Pons (tissue), 1 donor: Measurements from ENCODE around the gene PGAM5.

ENCODE experiments used
- DNase-seq: peaks from one replicate; pipeline ENCODE4 v3.0.0-alpha.2; 2016; ENCODE audit warnings: low spot score

Gene PGAM5

DNA sequence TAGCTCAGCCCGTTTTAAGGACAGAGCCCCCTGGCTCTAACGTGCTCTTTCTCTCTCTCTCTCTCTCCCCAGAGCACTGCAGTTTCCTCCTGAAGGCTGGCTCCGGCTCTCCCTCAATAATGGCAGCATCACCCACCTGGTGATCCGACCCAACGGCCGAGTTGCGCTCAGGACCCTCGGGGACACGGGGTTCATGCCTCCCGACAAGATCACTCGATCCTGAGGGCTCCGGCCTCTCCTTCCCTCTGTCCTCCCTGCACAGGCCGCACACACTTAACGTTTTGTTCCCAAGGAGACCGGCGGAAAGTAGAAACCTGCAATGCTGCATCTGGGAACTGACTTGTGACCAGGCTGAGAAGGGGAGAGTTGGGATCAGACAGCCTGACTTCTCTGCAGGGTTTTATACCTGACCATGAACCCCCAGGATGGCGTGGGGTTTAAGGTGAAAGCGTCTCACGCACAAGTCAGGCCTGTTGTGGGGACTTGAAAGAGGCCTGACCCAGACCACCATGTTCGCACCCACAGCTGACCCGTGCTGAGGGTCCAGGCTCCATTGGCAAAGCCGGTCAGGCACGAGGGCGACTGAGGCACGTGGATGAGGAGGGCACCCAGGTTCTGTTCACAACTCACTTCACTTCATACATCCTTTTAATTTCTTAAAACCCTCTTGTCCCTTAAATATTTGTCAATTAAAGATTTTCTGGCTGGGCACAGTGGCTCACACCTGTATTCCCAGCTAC lies 10.1 kb downstream of the PGAM5 start:
- DNase-seq, result no peak

DNA sequence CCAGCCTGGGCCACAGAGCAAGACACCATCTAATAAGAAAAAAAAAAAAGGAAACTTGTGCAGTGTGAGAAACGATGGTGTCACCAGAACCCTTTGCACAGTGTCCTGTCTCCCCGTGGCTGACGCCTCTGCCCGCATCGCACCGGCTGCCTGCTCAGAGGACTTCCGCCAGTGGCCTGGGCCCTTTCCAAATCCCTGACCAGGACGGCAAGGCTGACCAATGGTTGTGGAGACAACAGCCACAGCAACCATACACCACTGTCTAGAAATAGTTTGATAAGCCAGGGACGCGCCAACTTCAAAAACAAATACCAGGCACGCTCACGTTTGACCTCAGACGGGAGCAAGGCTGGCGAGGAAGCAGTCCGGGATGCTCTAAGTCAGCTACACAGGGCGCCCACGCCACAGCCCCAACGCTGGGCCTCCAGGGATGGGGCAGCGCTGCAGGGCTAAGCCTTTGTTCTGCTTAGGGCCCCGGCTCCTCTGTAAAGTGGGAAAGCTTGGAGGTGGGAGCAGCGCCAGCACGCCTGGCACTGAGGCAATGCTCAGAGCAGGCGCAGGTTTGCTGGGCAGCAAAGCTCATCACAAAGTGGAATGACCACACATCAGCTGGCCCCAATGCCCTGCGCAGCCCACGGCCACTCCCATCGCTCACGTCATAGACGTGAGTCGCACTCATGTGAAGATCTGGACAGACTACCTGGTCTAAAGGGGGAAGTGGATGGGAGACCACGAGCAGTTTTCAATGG lies 12.5 kb downstream of the PGAM5 start:
- DNase-seq, result no peak

DNA sequence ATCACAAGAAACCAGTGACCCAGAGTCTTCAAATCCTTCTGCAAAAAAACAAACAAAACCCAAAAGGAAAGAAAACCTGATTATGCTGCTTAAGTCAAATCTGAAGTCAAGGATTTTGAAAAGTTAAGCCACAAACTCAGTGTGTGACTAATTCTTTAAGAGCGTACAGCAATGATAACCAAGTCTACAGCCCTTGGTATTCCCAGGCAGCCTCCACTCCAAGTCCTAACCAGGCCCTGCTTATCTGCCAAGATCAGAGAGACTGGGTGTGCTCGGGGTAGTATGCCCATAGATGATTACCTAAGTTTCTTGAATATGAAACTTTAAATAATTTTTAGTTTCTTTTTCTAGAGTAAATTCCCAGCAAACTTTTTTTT lies 13.1 kb downstream of the PGAM5 start:
- no peak for DNase-seq

DNA sequence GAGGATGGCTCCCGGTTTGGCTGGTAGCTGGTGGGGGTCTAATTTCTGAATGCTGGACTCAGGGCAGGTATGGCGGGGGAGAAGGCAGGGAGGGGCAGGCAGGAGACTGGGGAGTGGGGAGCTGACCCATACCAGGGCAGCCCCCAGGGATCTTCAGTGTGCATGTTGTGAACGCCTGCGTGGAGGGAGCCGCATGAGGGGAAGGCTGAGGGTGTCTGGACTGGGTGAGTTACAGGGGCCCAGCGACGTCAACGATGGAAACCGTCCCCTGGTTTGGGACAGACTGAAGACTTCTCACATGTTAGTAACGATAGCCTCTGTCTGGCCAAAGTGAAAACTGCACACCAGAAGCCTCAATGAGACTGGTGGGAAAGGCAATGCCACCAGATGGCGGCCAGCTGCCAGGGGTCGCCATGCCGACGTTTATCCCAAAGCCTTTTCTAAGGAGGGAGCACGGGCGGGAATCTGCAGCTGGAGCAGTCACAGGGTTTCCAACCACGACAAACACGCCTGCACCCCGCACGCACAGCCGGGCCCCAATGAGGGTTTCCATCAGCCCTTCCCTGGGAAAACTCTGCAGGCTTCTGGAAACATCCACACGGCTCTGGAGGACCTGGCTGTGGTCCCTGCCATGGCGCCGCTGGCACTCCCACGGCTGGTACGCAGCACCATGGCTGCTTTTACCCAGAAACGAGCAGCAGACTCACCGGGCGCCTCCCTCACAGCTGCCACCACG lies 14.0 kb downstream of the PGAM5 start:
- no peak for DNase-seq

DNA sequence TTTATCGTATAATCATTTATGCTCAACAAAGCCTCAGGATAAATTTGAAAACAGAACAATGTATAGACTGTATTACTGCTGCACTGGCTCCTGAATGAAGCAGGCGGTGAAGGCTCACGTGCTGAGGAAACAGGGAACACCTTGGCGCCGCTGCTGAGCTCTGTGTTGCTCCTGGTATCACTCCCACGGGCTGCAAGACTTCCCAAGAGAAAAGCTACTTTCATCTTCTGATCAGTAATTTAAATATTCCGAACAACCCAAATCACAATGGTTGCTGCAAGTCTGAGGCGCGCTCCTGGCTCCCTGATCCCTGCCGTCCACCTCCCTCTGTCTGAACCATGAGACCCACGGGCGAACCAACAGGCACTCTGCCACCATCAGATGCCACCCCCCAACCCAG lies 15.7 kb downstream of the PGAM5 start:
- no peak for DNase-seq

DNA sequence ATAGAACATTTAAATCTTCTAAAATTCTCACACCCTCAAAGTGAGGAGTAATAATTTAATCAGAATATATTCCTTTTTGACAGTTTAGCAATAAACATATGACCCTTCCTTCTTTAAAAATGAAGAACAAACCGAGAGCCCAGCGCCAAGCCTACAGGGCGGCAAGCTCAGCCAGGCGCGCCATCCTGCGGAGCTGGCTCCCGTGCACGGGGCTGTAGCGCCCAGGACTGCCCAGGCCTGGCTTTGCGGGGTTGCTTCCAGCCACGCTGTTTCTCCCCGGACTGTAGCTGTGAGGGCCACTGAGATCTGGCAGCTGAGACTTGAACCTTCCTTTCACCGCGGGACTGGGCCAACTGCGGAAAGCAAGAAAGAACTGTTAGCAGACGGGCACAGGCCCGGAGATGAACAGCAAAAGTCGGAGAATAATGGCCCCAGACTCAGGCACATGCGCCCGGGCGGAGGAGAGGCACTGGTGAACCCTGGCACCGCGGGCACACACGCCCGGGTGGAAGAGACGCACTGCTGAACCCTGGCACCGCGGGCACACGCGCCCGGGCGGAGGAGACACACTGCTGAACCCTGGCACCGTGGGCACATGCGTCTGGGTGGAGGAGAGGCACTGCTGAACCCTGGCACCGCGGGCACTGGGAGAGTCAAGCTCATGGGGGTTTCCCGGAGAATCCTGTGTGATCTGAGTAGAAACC lies 16.6 kb downstream of the PGAM5 start:
- no peak for DNase-seq

DNA sequence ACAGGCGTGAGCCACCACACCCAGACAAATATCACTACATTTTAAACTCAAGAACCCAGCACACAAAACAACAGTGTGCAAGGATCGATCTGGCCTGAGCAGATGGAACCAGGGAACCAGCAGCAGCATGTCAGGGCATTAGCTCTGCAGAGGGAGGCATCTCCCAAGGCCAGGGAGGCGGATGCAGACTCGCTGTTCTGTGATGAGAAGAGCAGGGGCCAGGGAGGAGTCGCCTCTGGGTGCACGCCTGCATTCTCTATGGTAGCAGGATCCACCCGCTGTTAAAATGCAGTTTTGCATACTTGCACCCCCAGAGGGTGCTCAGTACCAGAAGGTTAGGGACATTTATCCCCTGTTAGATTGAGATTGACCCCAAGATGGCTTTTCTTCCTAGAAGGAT lies 17.9 kb downstream of the PGAM5 start:
- DNase-seq, result no peak

DNA sequence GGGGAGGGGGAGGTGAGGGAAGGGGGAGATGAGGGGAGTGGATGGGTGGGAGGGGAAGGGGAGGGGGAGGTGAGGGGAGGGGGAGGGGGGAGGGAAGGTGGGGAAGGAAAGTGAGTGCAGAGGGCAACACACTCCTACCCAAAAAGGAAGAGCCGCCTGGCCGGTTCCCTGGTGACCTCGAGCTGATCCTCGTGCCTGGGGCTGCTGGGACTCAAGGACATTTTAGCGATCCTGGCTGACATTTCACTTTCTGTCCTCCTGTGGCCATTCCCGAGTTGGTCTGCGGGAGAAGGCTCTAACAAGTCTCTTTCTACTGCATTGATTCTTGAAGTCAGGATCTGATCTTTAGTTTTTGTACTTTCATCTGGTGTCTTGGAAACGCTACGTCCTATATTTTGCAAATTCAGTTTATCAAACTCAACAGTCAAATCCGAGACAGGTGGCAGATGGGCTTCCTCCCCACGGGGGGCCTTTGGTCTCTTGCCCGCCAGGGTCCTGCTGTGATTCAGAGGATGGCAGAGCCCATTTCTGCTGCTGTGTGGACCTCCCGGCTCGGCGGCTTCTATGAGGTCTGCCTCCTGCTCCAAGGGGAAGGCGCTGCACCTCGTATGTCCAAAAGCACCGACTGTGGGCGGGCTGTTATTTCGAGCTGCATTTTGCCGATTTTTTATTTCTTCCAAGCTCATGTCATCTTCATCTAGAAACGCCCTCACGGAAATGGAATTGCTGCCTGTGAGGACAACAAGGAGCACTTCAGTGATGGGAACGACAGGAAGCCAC lies 19.1 kb downstream of the PGAM5 start:
- DNase-seq, result no peak

DNA sequence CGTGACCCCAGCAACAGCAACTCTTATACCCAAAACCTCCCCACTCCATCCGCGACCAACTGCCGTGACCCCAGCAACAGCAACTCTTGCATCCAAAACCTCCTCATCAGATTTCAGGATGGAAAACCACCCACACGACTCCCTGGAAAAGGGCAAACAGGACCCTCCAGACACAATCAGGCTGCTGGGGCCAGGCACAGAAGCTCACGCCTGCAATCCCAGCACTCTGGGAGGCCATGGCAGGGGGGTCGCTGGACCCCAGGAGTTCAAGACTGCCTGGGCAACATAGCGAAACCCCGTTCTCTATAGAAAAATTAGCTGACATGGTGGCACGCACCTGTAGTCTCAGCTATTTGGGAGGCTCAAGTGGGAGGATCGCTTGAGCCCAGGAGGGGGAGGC lies 19.7 kb downstream of the PGAM5 start:
- no peak for DNase-seq

DNA sequence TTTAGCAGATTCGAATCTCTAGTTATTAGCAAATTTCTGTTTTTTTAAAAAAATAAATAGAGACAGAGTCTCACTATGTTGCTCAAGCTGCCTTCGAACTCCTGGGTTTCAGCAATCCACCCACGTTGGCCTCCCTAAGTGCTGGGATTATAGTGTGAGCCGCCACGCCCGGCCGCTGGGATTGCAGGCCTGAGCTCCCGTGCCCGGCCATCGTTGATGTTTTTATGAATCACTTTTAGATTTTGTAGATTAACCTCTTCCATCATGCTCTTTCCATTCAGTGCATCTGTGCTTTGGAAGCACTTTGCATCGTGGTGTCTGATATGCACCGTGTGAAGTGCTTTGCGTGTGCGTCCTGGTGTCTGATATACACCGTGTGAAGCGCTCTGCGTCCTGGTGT lies 20.9 kb downstream of the PGAM5 start:
- DNase-seq, result no peak

DNA sequence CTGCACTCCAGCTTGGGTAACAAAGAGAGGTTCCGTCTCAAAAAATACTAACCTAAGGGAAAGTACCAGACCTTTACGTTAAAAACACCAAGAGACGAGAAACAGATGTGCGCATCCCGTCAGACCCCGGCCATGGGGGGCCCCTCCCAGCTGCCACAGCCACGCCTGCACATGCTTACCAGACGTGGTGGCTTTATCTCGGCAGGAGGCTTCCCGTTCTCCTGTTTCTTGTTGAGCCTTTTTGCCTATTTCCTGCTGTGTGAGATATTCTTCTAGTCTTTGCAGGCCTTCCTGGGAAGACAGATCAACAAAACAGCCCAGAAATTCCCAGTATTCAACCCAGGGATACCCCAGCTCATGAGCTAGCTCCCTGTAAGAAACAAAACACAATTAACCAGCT lies 23.6 kb downstream of the PGAM5 start:
- no peak for DNase-seq

DNA sequence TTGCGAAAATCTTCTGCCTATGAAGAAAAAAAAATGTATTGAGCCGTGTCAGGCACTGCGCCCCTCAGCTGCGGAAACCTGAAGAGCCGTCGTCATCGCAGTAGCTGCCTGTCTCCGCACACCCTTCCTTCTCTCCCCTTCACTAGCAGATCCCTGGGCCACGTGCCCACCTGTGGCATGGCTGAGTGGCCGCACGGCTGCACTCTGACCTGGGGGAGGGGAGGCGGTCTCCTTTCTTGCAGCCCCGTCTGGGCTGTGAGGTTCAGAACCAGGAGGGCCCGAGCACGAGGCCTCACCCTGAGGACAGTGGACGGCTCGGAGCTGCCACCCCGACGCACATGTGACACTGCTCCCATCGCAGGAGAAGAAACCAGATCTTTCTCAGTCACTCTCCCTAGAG lies 24.9 kb downstream of the PGAM5 start:
- no peak for DNase-seq

DNA sequence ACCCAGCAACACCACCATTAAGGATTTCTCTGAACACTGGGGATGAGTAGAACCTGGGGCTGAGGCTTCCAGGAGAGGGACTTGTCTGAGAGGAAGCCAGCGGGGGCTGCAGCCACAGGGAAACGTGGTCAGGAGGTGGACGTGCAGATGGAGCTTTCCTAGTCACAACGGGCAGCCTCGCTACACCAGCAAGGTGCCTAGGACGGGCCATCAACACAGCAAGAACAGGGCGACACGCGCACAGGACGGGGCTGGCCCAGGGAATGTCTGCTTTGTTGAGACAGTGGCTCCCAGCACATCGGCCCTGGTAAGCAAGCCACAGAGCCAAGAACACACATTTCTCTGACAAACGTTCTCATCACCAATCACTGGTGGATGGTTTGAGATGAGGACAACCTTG lies 25.7 kb downstream of the PGAM5 start:
- no peak for DNase-seq

DNA sequence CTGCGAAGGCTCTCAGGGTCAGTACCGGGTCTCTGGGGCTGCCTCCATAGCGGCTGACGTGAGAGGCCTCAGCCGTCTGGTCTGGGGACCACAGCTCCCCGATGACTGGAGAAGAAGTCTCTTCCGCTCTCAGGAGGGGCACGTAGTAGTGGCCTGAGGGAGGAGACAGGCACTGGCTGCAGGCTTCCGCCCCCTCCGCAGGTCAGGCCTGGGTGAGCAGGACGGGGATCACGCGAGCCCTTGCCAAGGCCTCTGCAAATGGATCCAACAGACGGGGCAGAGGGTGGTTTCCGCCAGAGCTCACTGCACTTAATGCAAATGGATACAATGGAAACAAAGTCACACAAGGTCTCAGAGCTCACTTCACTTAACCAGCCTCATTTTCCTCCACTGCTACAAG lies 26.3 kb downstream of the PGAM5 start:
- no peak for DNase-seq

DNA sequence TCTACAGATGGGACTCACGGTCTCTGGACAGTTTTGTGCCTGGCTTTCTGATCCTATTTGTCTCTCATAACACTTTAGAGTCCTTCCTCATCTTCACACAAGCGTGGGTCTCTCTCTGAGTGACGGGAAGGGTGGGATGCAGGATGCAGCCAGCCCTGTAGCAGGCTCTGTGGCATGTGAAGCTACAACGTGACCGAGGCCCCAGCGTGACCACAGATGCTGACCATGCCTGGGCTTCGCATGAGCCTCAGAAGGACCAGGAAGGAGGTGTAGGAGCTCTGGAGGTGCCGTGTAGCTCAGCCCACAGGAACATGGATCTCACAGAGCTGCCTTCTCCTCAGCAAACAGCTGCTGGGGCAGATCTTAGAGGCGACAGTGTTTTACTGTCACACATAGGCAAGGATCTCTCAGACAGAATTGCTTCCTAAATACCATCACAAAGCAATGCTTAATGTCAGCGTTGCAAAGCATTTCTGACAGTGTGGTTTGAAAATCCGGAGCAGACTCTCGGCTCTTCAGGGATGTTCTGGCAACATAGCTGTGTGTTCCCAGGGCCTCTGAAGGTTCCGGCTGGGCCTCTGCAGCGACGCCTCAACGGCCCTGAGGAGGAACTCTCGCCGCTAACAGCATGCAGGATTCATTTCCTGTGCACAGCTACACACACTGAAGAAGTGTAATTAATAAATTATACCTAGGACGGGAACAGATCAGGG lies 29.1 kb downstream of the PGAM5 start:
- no peak for DNase-seq

DNA sequence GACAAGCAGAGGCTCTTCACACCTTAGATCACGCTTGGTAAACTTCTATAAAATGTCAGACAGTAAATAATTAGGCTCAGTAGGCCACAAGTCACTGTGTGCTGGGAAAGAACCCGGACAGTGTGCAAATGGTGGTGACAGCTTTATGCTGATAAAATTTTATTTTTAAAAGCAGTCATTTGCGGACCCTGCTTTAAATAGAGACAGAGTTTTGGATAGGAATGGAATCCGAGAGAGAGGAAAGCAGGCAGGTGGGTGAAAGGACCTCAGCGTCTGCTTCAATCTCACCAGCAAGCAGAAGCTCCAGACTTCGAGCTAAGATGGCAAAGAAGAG lies 29.6 kb downstream of the PGAM5 start:
- no peak for DNase-seq

DNA sequence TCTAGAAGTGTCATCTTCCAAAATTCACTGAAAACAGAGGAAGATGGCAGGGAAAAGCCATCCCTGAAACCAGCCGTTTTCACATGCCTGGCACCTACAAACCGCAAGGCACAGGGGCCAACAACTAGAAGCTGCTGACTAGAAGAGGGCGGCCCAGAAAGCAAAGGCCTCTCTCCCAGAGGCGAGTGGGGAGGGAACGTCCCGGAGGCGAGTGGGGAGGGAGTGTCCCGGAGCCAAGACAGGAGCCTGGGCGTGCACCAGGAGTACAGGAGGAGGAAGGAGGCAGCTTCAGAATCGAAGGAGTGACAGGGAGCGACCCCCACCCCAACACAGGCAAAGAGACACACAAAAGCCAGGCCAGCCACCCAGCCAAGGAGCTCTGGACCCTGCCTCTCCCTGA lies 30.0 kb downstream of the PGAM5 start:
- DNase-seq, result no peak

DNA sequence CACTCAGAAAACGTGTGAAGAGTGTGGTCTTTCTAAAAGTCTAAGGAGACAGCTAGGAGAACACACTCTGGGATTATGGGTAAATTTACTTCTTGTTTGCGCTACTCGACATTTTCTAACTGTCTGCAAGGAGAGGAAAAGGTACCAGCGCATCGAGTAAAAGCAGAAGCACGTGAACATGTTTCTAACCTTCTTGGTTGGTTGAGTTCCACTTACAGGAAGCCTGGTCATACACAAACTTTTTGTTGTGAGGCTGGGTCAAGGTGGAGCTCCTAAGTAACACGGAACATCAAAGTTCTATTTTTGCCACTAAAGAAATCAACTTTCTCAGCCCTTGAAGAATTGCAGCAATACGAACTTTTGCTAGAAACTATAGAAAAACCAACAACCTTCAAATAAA lies 31.0 kb downstream of the PGAM5 start:
- no peak for DNase-seq

DNA sequence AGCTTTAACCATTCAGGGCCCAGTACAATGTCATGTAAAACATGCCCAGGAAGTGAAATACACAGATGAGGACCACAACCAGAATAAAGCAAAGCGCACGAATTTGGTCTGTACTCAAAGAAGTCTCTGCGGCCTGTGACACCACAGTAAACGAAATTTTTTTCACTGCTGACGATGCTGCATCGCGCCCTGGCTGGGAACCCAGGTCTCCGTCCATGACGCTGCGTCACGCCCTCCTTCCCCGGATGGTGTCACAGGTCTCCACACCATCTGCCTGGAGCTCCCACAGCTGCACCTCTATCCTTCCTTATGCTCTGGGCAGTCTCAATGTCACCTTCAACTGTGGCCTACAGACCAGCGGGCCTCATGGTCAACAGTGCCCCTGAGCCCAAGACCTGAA lies 33.2 kb downstream of the PGAM5 start:
- DNase-seq, result no peak

DNA sequence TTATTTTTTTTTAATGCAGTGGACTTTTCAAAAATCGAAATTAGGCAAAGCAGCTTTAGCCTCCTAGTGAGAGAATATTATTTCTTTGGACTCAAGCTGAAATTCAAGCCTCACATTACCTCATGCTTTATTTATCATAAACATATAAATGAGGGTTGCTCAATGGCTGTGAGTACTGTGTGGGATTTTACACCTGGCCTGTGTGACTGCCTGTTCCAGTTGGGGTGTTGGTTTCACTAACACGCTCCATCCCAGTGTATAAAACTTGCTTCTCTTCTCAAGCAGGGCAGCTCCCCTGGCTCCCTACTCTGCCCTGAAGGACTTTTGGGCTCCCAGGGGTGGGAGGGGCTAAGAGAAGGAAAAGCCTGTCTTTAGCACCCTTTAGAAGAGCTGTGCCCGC lies 36.0 kb downstream of the PGAM5 start:
- no peak for DNase-seq

DNA sequence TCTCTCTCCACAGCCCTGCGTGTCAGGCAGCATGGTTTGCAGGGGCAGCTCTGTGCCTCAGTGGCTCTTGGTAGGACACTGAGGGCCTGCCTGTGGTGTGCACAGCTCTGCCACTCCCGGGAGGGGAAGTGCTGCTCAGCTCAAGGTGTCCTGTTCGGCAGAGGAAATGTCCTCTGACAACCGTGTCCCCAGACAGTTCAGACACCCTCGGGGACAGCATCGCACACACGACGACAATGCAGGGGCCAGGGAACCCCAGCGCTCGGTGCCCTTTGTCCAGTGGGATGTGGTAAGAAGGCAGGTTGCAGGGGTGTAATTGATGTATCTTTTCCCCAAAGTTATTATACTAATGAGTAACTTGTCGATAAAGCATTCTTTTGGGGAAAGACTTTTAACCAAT lies 36.8 kb downstream of the PGAM5 start:
- DNase-seq, result no peak
